ENCODE results near the gene CDCA7L. TPM values are rescaled to one million over a fixed set of nuclear protein-coding genes. Genes with fewer than 3 reads are reported as not detected.

The CDCA7L gene
- total RNA-seq, 1 donor from 2014 or later = 6.1 TPM

GRCh38 chr7:21947056-21947455 is 1.4 kb upstream of the CDCA7L start:
- Mint-ChIP-seq H3K4me3 (ENCODE audit: unreplicated experiment) (no peak overlapping the region), H3K27ac (ENCODE audit: unreplicated experiment) (no peak overlapping the region), H3K36me3 (ENCODE audit: unreplicated experiment) (no peaks in the 10 kb centered on the region), H3K9me3 (ENCODE audit: unreplicated experiment) (peaks cover 2% of the 10 kb centered on the region), H3K4me1 (ENCODE audit: low read depth, unreplicated experiment) (no peaks in the 10 kb centered on the region), H3K27me3 (ENCODE audit: unreplicated experiment) (no peaks in the 10 kb centered on the region)
- no peak for TF ChIP-seq CTCF (IDR thresholded peaks at IDR 0.05; ENCODE audit: partially characterized antibody, unreplicated experiment)
- no peak for DNase-seq

GRCh38 chr7:21946222-21946709 is 567 bp upstream of the CDCA7L start:
- H3K36me3 Mint-ChIP-seq (ENCODE audit: unreplicated experiment) = no peaks in the 10 kb centered on the region
- no peak overlapping the region for H3K27ac Mint-ChIP-seq (ENCODE audit: unreplicated experiment)
- DNase-seq = no peak
- H3K4me3 Mint-ChIP-seq (ENCODE audit: unreplicated experiment) = peak overlapping the region; percentile 85
- peaks cover 5% of the 10 kb centered on the region for H3K4me1 Mint-ChIP-seq (ENCODE audit: low read depth, unreplicated experiment)
- peaks cover 2% of the 10 kb centered on the region for H3K9me3 Mint-ChIP-seq (ENCODE audit: unreplicated experiment)
- H3K27me3 Mint-ChIP-seq (ENCODE audit: unreplicated experiment) = no peaks in the 10 kb centered on the region
- no peak for TF ChIP-seq CTCF (IDR thresholded peaks at IDR 0.05; ENCODE audit: partially characterized antibody, unreplicated experiment)

- Mint-ChIP-seq H3K9me3 (ENCODE audit: unreplicated experiment) (peaks cover 2% of the 10 kb centered on the region), H3K4me3 (ENCODE audit: unreplicated experiment) (peak overlapping the region; percentile 85), H3K27me3 (ENCODE audit: unreplicated experiment) (no peaks in the 10 kb centered on the region), H3K36me3 (ENCODE audit: unreplicated experiment) (no peaks in the 10 kb centered on the region), H3K4me1 (ENCODE audit: low read depth, unreplicated experiment) (peaks cover 7% of the 10 kb centered on the region), H3K27ac (ENCODE audit: unreplicated experiment) (no peak overlapping the region)
- no peak for TF ChIP-seq CTCF (IDR thresholded peaks at IDR 0.05; ENCODE audit: partially characterized antibody, unreplicated experiment)
- peak; percentile 23 for DNase-seq
These were observed 864 bp downstream of the CDCA7L start for GRCh38 chr7:21944616-21945453.

- no peak for TF ChIP-seq CTCF (IDR thresholded peaks at IDR 0.05; ENCODE audit: partially characterized antibody, unreplicated experiment)
- no peak overlapping the region for H3K4me3 Mint-ChIP-seq (ENCODE audit: unreplicated experiment)
- no peak for DNase-seq
- no peak overlapping the region for H3K27ac Mint-ChIP-seq (ENCODE audit: unreplicated experiment)
- no peaks in the 10 kb centered on the region for H3K36me3 Mint-ChIP-seq (ENCODE audit: unreplicated experiment)
- H3K9me3 Mint-ChIP-seq (ENCODE audit: unreplicated experiment) = peaks cover 2% of the 10 kb centered on the region
- peaks cover 13% of the 10 kb centered on the region for H3K4me1 Mint-ChIP-seq (ENCODE audit: low read depth, unreplicated experiment)
- H3K27me3 Mint-ChIP-seq (ENCODE audit: unreplicated experiment) = no peaks in the 10 kb centered on the region
These were observed 2.3 kb downstream of the CDCA7L start for GRCh38 chr7:21943436-21943835.

- no peaks in the 10 kb centered on the region for H3K36me3 Mint-ChIP-seq (ENCODE audit: unreplicated experiment)
- peaks cover 2% of the 10 kb centered on the region for H3K9me3 Mint-ChIP-seq (ENCODE audit: unreplicated experiment)
- H3K4me1 Mint-ChIP-seq (ENCODE audit: low read depth, unreplicated experiment) = peaks cover 13% of the 10 kb centered on the region
- H3K27ac Mint-ChIP-seq (ENCODE audit: unreplicated experiment) = no peak overlapping the region
- H3K4me3 Mint-ChIP-seq (ENCODE audit: unreplicated experiment) = no peak overlapping the region
- no peak for TF ChIP-seq CTCF (IDR thresholded peaks at IDR 0.05; ENCODE audit: partially characterized antibody, unreplicated experiment)
- H3K27me3 Mint-ChIP-seq (ENCODE audit: unreplicated experiment) = no peaks in the 10 kb centered on the region
- no peak for DNase-seq
These were observed 2.7 kb downstream of the CDCA7L start for GRCh38 chr7:21942955-21943354.

Data from glutamatergic neuron (in vitro differentiated cells).